ENCODE data around the gene PTPN12.
"Not testable (repeated sequence)": the region's sequence is repeated elsewhere in the genome, so short reads cannot be mapped to it uniquely, and the experiment has no call there.

Gene PTPN12

GRCh38 chr7:77537136-77537777, at the start of gene PTPN12:
TSS of gene PTPN12 (plus strand) at chr7:77537295. CDS start at chr7:77537547, 252 bp downstream.
- DNase-seq (peak; percentile 32), ATAC-seq (replicated peaks) (peak; percentile 48 to 52)
- H3K4me1 Mint-ChIP-seq, result peaks cover 8 to 35% of the 10 kb centered on the region in 2 donors
- no peaks in the 10 kb centered on the region for H3K9me3 Mint-ChIP-seq
- peak within 1 kb of the TSS; percentile 90 to 99 for H3K4me3 Mint-ChIP-seq
- H3K36me3 Mint-ChIP-seq, result no peaks in the 10 kb centered on the region
- H3K27ac Mint-ChIP-seq, result peak within 1 kb of the TSS; percentile 95
- no peaks in the 10 kb centered on the region for H3K27me3 Mint-ChIP-seq

- no peak for ATAC-seq (replicated peaks)
- Mint-ChIP-seq H3K9me3 (peaks cover 9 to 11% of the 10 kb centered on the region in 2 donors), H3K36me3 (peaks cover 3 to 10% of the 10 kb centered on the region in 2 donors), H3K4me1 (no peaks in the 10 kb centered on the region), H3K27ac (no peak overlapping the region), H3K4me3 (no peak overlapping the region), H3K27me3 (peaks cover 6 to 22% of the 10 kb centered on the region in 2 donors)
- no peak for DNase-seq
Observed at GRCh38 chr7:77488986-77489385, 48.1 kb upstream of the PTPN12 start.

- Mint-ChIP-seq H3K27ac (no peak overlapping the region), H3K4me1 (peaks cover 3 to 9% of the 10 kb centered on the region in 2 donors), H3K27me3 (no peaks in the 10 kb centered on the region), H3K36me3 (peaks cover 3 to 16% of the 10 kb centered on the region in 2 donors), H3K4me3 (no peak overlapping the region), H3K9me3 (peaks cover 17 to 18% of the 10 kb centered on the region in 2 donors)
- ATAC-seq (replicated peaks) (no peak), DNase-seq (no peak)
Observed at GRCh38 chr7:77497079-77497478, 40.0 kb upstream of the PTPN12 start.

- no peak for DNase-seq
- Mint-ChIP-seq H3K36me3 (peaks cover 0 to 8% of the 10 kb centered on the region in 2 donors), H3K27me3 (no peaks in the 10 kb centered on the region), H3K4me1 (peaks cover 3 to 9% of the 10 kb centered on the region in 2 donors), H3K9me3 (peaks cover 9 to 10% of the 10 kb centered on the region in 2 donors), H3K27ac (no peak overlapping the region), H3K4me3 (no peak overlapping the region)
- ATAC-seq (replicated peaks), result no peak
Observed at GRCh38 chr7:77498659-77499379, 38.3 kb upstream of the PTPN12 start.

GRCh38 chr7:77501192-77501515, 35.9 kb upstream of the PTPN12 start:
- DNase-seq (no peak), ATAC-seq (replicated peaks) (no peak)
- Mint-ChIP-seq H3K27ac (no peak overlapping the region), H3K4me1 (peaks cover 3 to 9% of the 10 kb centered on the region in 2 donors), H3K9me3 (no peaks in the 10 kb centered on the region), H3K36me3 (no peaks in the 10 kb centered on the region), H3K27me3 (peaks cover 0 to 5% of the 10 kb centered on the region in 2 donors), H3K4me3 (no peak overlapping the region)

GRCh38 chr7:77504951-77505350, 32.1 kb upstream of the PTPN12 start:
- no peaks in the 10 kb centered on the region for H3K9me3 Mint-ChIP-seq
- H3K27me3 Mint-ChIP-seq, result peaks cover 0 to 5% of the 10 kb centered on the region in 2 donors
- DNase-seq (no peak), ATAC-seq (replicated peaks) (no peak)
- H3K27ac Mint-ChIP-seq, result no peak overlapping the region
- no peak overlapping the region for H3K4me3 Mint-ChIP-seq
- peaks cover 3 to 9% of the 10 kb centered on the region in 2 donors for H3K4me1 Mint-ChIP-seq
- no peaks in the 10 kb centered on the region for H3K36me3 Mint-ChIP-seq

GRCh38 chr7:77506899-77507298, 30.2 kb upstream of the PTPN12 start:
- DNase-seq (no peak), ATAC-seq (replicated peaks) (no peak)
- Mint-ChIP-seq H3K4me3 (no peak overlapping the region), H3K4me1 (no peaks in the 10 kb centered on the region), H3K27ac (no peak overlapping the region), H3K27me3 (peaks cover 0 to 5% of the 10 kb centered on the region in 2 donors), H3K36me3 (no peaks in the 10 kb centered on the region), H3K9me3 (peaks cover 0 to 3% of the 10 kb centered on the region in 2 donors)

- H3K4me1 Mint-ChIP-seq; H3K36me3 Mint-ChIP-seq; H3K27ac Mint-ChIP-seq; H3K27me3 Mint-ChIP-seq; DNase-seq; H3K9me3 Mint-ChIP-seq; ATAC-seq (replicated peaks); H3K4me3 Mint-ChIP-seq: not testable (repeated sequence)
Observed at GRCh38 chr7:77513002-77513670, 24.0 kb upstream of the PTPN12 start.

- no peaks in the 10 kb centered on the region for H3K27me3 Mint-ChIP-seq
- no peaks in the 10 kb centered on the region for H3K4me1 Mint-ChIP-seq
- ATAC-seq (replicated peaks), result no peak
Observed at GRCh38 chr7:77516085-77516484, 21.0 kb upstream of the PTPN12 start.

GRCh38 chr7:77520261-77520660, 16.8 kb upstream of the PTPN12 start:
- ATAC-seq (replicated peaks), result no peak
- H3K9me3 Mint-ChIP-seq, result no peaks in the 10 kb centered on the region
- DNase-seq, result no peak
- no peaks in the 10 kb centered on the region for H3K4me1 Mint-ChIP-seq
- no peaks in the 10 kb centered on the region for H3K27me3 Mint-ChIP-seq
- no peak overlapping the region for H3K27ac Mint-ChIP-seq
- no peak overlapping the region for H3K4me3 Mint-ChIP-seq
- H3K36me3 Mint-ChIP-seq, result no peaks in the 10 kb centered on the region

More at GRCh38 chr7:77516085-77516484, 21.0 kb upstream of the PTPN12 start:
- Mint-ChIP-seq H3K36me3 (no peaks in the 10 kb centered on the region), H3K27ac (no peak overlapping the region), H3K4me3 (no peak overlapping the region), H3K9me3 (no peaks in the 10 kb centered on the region)
- no peak for DNase-seq

- H3K27ac Mint-ChIP-seq, H3K4me1 Mint-ChIP-seq, H3K9me3 Mint-ChIP-seq: not testable (repeated sequence)
Observed at GRCh38 chr7:77521537-77521936, 15.6 kb upstream of the PTPN12 start.

GRCh38 chr7:77524731-77525130, 12.4 kb upstream of the PTPN12 start:
- Mint-ChIP-seq H3K4me1 (peaks cover 5 to 12% of the 10 kb centered on the region in 2 donors), H3K36me3 (no peaks in the 10 kb centered on the region), H3K27me3 (no peaks in the 10 kb centered on the region), H3K4me3 (no peak overlapping the region), H3K9me3 (no peaks in the 10 kb centered on the region), H3K27ac (no peak overlapping the region)
- DNase-seq (no peak), ATAC-seq (replicated peaks) (no peak)

More at GRCh38 chr7:77521537-77521936, 15.6 kb upstream of the PTPN12 start:
- DNase-seq; H3K27me3 Mint-ChIP-seq; ATAC-seq (replicated peaks); H3K4me3 Mint-ChIP-seq; H3K36me3 Mint-ChIP-seq: not testable (repeated sequence)

GRCh38 chr7:77525231-77525630, 11.9 kb upstream of the PTPN12 start:
- no peaks in the 10 kb centered on the region for H3K36me3 Mint-ChIP-seq
- no peaks in the 10 kb centered on the region for H3K27me3 Mint-ChIP-seq
- H3K27ac Mint-ChIP-seq, result no peak overlapping the region
- no peak overlapping the region for H3K4me3 Mint-ChIP-seq
- DNase-seq (no peak), ATAC-seq (replicated peaks) (no peak)
- no peaks in the 10 kb centered on the region for H3K9me3 Mint-ChIP-seq
- H3K4me1 Mint-ChIP-seq, result peaks cover 5 to 17% of the 10 kb centered on the region in 2 donors

GRCh38 chr7:77528368-77528767, 8.7 kb upstream of the PTPN12 start:
- no peaks in the 10 kb centered on the region for H3K9me3 Mint-ChIP-seq
- no peak overlapping the region for H3K27ac Mint-ChIP-seq
- H3K27me3 Mint-ChIP-seq, result no peaks in the 10 kb centered on the region
- H3K4me3 Mint-ChIP-seq, result no peak overlapping the region
- ATAC-seq (replicated peaks) (no peak), DNase-seq (no peak)
- H3K4me1 Mint-ChIP-seq, result peaks cover 9 to 30% of the 10 kb centered on the region in 2 donors
- H3K36me3 Mint-ChIP-seq, result no peaks in the 10 kb centered on the region

GRCh38 chr7:77529279-77529678, 7.8 kb upstream of the PTPN12 start:
- H3K4me3 Mint-ChIP-seq, result no peak overlapping the region

More at GRCh38 chr7:77529279-77529678, 7.8 kb upstream of the PTPN12 start:
- peaks cover 9 to 30% of the 10 kb centered on the region in 2 donors for H3K4me1 Mint-ChIP-seq
- H3K36me3 Mint-ChIP-seq, result no peaks in the 10 kb centered on the region
- no peaks in the 10 kb centered on the region for H3K9me3 Mint-ChIP-seq
- H3K27ac Mint-ChIP-seq, result no peak overlapping the region
- H3K27me3 Mint-ChIP-seq, result no peaks in the 10 kb centered on the region
- ATAC-seq (replicated peaks) (no peak), DNase-seq (no peak)
